Measurements from ENCODE around the gene CCL23.
"Not testable (repeated sequence)": the region's sequence is repeated elsewhere in the genome, so short reads cannot be mapped to it uniquely, and the experiment has no call there.

CCL23 gene, protein sequence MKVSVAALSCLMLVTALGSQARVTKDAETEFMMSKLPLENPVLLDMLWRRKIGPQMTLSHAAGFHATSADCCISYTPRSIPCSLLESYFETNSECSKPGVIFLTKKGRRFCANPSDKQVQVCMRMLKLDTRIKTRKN

DNA sequence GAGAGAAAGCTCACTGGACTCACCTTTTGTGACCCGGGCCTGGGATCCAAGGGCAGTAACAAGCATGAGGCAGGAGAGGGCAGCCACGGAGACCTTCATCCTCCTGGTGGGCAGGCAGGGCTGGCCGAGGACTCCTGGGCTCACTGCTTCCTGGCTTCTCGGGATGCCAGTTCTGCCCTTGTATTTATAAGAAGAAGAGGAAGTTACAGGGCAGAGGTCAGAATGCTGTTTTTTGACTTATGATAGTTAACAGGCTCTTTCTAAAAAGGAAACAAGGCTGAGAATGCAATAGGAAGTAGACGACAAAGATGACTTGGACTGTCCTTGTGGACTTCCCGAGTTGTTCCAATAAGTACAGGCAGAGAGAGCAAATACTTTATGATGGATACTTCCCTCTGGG is at the start of gene CCL23:
Gene CCL23, minus strand, starts transcription at position 174 of the 400 bp plus-strand sequence. Its CDS starts 75 bp downstream, at position 99.
- no peak for DNase-seq

DNA sequence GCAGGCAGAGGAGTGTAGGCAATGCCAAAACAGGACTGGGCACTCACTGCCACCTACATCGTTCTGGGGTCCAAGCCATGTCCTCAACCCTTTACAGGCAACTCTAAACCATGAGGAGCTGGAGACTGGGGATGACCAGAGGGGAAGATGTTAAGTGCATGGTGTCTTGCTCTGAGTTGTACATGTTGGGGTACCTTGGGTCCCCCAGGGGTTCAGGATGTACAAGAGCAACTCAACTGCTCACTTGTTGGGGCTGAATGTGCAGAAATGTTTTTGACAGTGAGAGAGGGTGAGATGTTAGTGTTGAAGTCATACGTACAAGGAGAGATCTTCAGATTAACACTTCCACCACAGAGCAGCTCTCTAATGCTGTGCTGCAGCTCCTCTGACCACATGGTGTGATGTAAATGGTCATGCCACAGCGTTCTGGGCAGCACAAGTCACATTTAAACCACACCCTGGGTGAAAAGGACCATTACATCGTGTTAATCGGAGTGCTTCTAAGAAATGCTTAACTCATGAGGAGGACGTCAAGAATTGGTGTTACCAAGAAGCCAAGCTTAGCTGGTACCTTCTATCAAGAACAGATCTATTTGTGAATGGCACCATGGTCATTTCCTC is 48.7 kb upstream of the CCL23 start:
- no peak for DNase-seq

DNA sequence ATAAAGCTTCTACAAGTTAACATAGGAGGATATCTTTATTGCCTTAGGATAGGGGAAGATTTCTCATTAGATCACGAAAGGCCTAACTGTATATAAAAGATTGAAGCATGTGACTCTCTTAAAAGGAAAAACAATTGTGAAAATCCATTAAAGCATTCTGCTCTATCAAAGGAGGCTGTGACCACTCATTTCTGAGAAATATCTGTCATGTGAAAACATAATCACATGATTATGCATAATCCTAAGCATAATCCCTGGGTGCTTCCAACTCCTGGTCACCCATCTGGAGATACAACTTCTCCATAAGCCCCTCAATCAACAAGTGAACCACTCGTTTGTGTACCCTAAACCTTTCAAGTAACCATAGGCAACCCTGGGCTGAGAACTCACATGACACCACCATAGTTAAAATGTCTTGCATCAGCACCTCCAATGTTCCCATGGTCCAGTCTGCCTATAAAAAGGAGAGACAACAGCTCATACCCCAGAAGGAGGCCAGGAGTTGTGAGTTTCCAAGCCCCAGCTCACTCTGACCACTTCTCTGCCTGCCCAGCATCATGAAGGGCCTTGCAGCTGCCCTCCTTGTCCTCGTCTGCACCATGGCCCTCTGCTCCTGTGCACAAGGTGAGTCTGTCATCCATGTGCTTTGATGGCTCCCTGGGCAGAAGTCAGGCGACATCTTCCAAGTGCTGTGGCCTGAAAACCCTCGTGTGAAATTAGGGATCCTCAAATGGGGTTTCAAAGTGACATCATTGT is 46.2 kb upstream of the CCL23 start, which contains the start of gene CCL18:
Gene CCL18, plus strand, starts transcription at position 487 of the 756 bp plus-strand sequence. Its CDS starts 71 bp downstream, at position 558.
- no peak for DNase-seq

DNA sequence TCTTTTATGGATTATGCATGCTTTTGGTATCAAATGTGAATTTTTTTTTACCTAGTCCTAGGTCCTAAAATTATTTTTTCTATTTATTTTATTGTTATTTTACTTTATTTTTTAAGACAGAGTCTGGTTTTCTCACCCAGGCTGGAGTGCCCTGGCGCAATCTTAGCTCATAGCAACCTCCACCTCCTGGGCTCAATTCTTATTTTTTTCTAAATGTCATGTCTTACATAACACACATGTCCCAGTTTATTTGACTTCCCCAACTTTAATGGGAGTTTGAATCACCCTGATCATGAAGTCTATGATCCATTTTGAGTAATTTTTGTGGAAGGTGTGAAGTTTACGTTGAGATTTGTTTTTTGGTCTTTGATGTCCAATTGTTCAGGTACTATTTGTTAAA is 43.0 kb upstream of the CCL23 start:
- DNase-seq = no peak

GRCh38 chr17:36059406-36059805 is 41.6 kb upstream of the CCL23 start:
- no peak for DNase-seq

- no peak for DNase-seq
Observed at GRCh38 chr17:36057911-36058310, 40.1 kb upstream of the CCL23 start.

DNA sequence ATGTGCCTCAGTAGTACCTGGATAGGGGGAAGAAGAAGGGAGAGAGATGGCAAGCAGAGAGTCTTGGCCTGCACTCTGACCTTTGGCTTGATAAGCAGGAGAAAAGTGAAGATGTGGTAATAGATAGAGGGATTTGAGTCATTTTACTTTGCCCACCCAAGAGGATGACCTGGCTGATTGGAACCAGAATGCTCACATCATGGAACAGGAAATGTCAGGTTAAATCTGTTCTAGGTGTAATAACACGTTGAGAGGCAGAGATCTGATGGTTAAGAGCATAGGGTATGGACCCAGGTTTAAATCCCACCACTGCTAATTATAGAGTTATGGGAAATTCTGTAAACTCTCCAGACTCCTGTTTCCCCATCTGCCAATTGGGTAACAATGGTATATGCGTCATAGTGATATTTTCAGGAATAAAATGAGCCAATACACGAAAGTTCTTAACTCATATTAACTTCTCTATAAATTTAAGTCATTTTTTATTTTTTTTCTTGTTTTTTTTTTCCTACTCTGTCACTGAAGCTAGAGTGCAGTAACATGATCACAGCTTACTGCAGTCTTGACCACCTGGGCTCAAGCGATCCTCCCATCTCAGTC is 38.2 kb upstream of the CCL23 start:
- no peak for DNase-seq

DNA sequence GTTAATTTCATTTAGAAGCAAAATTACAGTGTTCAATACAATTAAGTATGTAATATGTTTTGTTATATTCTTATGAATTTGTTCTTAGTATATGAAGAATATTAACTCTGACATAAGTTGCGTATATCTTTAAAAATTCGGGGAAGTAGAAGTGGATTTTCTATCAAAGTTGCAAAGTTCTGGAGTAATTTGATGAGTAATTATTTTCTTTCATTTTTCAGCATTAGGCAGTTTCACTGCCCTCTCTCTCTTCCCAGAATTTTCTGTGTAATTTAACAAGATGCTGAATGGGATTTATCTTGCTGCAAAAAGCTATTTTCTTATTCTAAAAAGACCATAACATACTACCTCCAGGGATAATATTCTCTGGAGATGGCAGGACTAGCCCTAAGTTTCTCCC is 37.4 kb upstream of the CCL23 start:
- no peak for DNase-seq

DNA sequence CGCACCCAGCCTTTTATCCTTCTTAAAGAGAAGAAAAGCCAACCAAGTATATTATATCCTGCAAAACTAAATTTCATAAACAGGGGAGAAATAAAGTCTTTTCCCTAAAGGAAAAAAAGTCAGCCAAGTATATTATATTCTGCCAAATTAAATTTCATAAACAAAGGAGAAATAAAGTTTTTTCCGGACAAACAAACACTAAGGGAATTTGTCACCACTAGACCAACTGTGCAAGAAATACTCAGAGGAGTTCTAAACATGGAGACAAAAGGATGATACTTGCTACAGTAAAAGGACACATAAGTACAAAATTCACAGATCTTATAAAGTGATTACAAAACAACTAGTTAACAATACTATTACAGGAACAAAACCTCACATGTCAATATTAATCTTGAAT is 31.9 kb upstream of the CCL23 start:
- no peak for DNase-seq

DNA sequence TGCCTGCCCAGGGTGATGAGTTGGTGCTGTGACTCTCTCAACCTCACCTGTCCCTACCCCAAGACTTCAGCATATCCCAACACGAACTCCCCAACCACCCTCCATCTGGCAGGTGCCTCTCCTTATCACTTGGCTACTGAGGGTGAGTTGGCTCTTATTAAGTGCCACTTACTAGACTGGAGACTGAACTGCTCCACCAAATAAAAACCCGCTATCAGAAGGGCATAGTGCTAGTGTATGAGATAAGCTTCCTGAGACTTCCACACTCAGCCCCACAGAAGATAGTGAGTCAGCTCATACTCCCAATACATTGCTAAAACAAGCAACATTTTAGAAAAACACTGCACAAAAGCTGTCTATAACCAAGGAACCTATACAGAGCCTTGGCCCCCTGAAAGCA is 30.3 kb upstream of the CCL23 start:
- DNase-seq = no peak

DNA sequence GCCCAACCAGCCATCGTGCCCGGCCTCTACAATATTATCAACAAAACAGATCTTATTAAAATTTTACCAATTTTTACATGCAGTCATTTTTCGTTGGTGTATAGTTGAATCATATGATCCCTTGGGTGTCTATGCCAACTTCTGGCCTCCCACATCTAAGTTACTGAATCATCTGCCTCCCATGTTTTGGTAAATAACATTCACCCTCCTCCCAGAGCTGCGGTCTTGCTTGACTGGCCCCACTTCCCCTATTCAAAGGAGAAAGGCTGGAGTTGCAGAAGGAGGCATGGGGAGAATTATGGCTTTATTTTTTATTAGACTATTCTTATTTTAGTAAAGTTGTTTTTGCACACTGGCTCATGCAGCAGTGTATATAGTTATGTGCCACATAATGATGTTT is 18.5 kb upstream of the CCL23 start:
- no peak for DNase-seq

DNA sequence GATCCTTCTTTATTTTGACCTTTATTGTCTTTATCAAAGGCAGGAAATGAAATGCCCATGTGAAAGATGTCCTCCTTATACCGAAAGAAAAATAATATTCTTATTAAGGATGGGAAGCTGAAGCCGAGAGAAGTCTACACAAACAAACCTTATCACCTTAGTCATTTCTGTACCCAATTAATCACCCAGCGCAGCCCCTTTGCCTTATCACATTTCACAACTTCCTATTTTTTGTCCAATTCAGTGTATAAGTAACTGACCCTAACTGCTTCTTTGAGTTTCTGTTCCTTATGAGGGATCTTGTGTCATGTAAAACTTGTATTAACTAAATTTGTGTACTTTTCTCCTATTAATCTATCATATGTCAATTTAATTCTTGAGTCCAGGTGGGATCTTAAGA is 16.4 kb upstream of the CCL23 start:
- DNase-seq = no peak

DNA sequence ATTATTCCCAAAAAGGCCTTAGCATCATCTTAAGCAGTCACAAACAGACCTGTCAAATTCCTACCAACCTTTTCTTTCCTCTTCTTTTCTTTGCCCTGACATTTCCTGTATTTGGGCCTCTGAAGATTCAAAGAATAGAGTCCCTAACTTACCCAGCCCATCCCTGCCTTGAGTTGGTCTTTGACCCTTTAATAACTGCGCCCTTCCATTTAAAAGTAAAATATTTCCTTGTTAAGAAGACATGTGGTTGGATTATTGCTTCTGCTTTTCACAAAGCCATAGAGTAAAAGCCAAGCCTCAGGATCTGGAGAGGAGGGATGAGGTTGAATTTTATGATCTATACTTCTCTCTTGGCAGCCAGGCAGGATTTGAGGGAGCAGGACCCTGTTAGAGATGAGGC is 13.2 kb upstream of the CCL23 start:
- DNase-seq = no peak

GRCh38 chr17:36027761-36028160 is 10.0 kb upstream of the CCL23 start:
- no peak for DNase-seq

DNA sequence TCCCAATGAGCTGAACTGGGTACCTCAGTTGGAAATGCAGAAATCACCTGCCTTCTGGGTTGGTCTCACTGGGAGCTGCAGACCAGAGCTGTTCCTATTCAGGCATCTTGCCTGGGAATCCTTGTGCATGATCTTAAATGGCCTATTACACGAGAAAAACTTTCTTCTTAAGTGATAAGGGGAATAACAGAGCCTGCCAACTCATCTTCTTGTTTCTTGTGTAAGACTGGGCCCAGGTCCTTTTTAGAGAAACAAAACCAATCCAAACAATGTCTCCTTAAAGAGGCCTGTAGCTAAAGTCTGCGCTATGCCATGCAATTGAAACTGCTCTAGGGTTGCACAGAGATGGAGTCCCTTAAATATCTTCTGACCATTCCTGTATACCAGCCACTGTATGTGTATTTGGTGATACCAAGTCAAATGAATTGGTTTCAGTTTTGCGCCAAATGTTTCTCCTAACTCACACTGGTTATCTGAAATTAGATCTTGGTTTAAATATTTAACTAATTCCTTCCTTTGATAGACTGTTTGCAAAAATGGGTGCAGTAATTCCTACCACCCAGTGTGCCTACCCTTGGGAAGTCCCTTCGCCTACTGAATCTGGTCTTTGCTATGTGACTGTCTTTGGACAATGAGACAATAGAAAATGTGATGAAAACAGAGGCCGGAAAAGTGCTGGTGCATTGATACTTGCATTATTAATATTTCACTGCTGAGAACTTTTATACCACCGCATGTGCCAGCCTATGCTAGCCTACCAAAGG is 6.5 kb upstream of the CCL23 start:
- DNase-seq = no peak

DNA sequence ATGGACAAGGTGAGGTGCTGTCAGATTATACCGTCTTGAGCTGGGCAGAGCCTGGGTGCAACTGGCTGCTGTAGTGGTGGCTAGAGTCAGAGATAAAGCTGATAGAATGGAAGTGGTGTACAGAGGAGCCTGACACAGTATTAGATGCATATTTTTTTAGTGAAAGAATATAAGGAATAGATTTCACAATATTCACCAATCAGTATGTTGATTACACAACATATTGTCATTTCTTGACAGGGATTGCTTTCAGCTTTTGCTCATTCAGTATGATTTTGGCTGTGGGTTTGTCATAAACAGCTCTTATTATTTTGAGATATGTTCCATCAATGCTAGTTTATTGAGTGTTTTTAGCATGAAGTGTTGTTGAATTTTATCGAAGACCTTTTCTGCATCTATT is 1.7 kb upstream of the CCL23 start:
- DNase-seq = no peak

DNA sequence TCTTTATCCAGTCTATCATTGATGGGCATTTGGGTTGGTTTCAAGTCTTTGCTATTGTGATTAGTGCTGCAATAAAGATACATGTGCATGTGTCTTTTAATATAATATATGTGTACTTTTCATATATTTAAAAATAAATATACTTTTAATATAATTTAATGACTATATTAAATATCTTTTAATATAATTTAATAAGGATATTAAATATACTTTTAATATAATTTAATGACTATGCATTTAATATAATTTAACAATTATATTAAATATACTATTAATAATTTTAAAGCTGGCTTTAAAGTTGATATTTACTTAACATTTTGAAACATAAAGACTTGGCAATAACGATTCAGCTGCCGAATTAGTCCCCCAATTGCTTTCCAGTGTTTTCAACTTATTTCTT is 1.2 kb downstream of the CCL23 start:
- DNase-seq = no peak

DNA sequence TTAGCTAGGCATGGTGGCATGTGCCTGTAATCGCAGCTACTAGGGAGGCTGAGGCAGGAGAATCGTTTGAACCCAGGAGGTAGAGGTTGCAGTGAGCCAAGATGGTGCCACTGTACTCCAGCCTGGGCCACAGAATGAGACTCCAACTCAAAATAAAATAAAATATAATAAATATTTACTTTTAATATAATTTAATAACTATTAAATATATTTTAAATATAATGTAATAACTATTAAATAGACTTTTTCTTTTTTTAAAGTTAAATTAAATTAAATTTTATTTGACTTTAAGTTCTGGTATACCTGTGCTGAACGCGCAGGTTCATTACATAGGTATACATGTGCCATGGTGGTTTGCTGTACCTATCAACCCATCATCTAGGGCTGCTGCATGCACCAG is 1.9 kb downstream of the CCL23 start:
- DNase-seq = not testable (repeated sequence)

- no peak for DNase-seq
Observed at GRCh38 chr17:36014946-36015345, 2.8 kb downstream of the CCL23 start.

- no peak for DNase-seq
Observed at GRCh38 chr17:36011201-36011600, 6.6 kb downstream of the CCL23 start.

GRCh38 chr17:36008998-36009665 is 8.6 kb downstream of the CCL23 start:
- DNase-seq = no peak

- no peak for DNase-seq
Observed at GRCh38 chr17:36004594-36005108, 13.1 kb downstream of the CCL23 start.
